Lung (tissue), 12 donors: ENCODE data around the gene OLFM3. TPM values are rescaled to one million over a fixed set of nuclear protein-coding genes. Genes with fewer than 3 reads are reported as not detected.

Experiments used
- ATAC-seq: fragments of 200-7000 bp; cut with Tn5 transposase; one replicate; pipeline ENCODE4 v1.9.1; 2020; ENCODE audit warnings: moderate number of reproducible peaks; ENCODE audit not compliant: insufficient read depth, low FRiP score
- DNase-seq, 3 donors: peaks; one replicate each; pipeline ENCODE4 v3.0.0-alpha.2; 2013 to 2017
- H3K27ac ChIP-seq, 2 donors: one replicate each; pipeline ENCODE4 v1.5.1; 2013; ENCODE audit warnings: mild to moderate bottlenecking in 2 of 2, moderate library complexity in 2 of 2, control low read depth in 1 of 2, inconsistent platforms in 1 of 2, low read depth in 1 of 2, low read length in 1 of 2
- H3K27me3 ChIP-seq, 3 donors: one replicate each; pipeline ENCODE4 v1.5.1; 2013; ENCODE audit warnings: low read length in 2 of 3; ENCODE audit not compliant: control insufficient read depth in 3 of 3, insufficient read depth in 3 of 3
- H3K36me3 ChIP-seq, 4 donors: one replicate each; pipeline ENCODE4 v1.5.1; 2013; ENCODE audit warnings: low read length in 4 of 4, mild to moderate bottlenecking in 1 of 4, moderate library complexity in 1 of 4; ENCODE audit not compliant: control insufficient read depth in 4 of 4, insufficient read depth in 4 of 4
- H3K4me1 ChIP-seq, 5 donors: one replicate each; pipeline ENCODE4 v1.5.1; 2013; ENCODE audit warnings: low read length in 5 of 5, mild to moderate bottlenecking in 2 of 5, moderate library complexity in 1 of 5; ENCODE audit not compliant: control insufficient read depth in 5 of 5, insufficient read depth in 5 of 5
- H3K4me3 ChIP-seq: one replicate; pipeline ENCODE4 v1.5.1; 2013; ENCODE audit warnings: mild to moderate bottlenecking, control low read depth, moderate library complexity
- H3K9ac ChIP-seq, 2 donors: one replicate each; pipeline ENCODE4 v1.5.1; 2013; ENCODE audit warnings: low read length in 2 of 2, control low read depth in 1 of 2; ENCODE audit not compliant: insufficient read depth in 1 of 2
- H3K9me3 ChIP-seq, 4 donors: one replicate each; pipeline ENCODE4 v1.5.1; 2013; ENCODE audit warnings: low read length in 3 of 4, mild to moderate bottlenecking in 1 of 4, moderate library complexity in 1 of 4; ENCODE audit not compliant: control insufficient read depth in 4 of 4, insufficient read depth in 3 of 4
- WGBS, 2 donors: extraction: QIAGEN DNeasy Blood & Tissue Kit; methylation state at CpG; one replicate each; pipeline ENCODE4 v1.1.7; 2013; 5-methylcytosine and 5-hydroxymethylcytosine counted together
- polyA plus RNA-seq, 2 donors: library from polyadenylated mRNA; stranded (reverse); fragments of 200-250 nt; gene quantifications; one replicate each; pipeline ENCODE4 v1.2.1, GENCODE V29; 2013
- total RNA-seq, 2 donors: library from RNA; depleted of rRNA in 1 of 2; stranded (reverse); fragments of >200 nt in 1 of 2; gene quantifications; one replicate each; pipeline ENCODE4 v1.2.1, GENCODE V29; 2014 to 2021
- TF ChIP-seq, protein P1 (sequence below): IDR thresholded peaks from 2 replicates; pipeline ENCODE4 v1.5.1; 2012; ENCODE audit warnings: mild to moderate bottlenecking; ENCODE audit errors: control extremely low read depth, extremely low read depth
- donor health status: control.
- donor health status: control.
- donor health status: Bipolar disorder and iron deficiency.
- donor health status: healthy.
- donor health status: DM: yes; HTN: yes; CAD: no.

OLFM3 gene
- total and polyA plus RNA-seq, 4 donors, result 8.1 TPM; not detected in 3

- no peak for ATAC-seq
- Histone ChIP-seq H3K36me3 (no peaks in the 10 kb centered on the region), H3K27me3 (no peaks in the 10 kb centered on the region), H3K9me3 (no peaks in the 10 kb centered on the region), H3K27ac (no peak overlapping the region), H3K9ac (no peak overlapping the region), H3K4me3 (no peak overlapping the region), H3K4me1 (no peaks in the 10 kb centered on the region)
- TF ChIP-seq, protein P1, sequence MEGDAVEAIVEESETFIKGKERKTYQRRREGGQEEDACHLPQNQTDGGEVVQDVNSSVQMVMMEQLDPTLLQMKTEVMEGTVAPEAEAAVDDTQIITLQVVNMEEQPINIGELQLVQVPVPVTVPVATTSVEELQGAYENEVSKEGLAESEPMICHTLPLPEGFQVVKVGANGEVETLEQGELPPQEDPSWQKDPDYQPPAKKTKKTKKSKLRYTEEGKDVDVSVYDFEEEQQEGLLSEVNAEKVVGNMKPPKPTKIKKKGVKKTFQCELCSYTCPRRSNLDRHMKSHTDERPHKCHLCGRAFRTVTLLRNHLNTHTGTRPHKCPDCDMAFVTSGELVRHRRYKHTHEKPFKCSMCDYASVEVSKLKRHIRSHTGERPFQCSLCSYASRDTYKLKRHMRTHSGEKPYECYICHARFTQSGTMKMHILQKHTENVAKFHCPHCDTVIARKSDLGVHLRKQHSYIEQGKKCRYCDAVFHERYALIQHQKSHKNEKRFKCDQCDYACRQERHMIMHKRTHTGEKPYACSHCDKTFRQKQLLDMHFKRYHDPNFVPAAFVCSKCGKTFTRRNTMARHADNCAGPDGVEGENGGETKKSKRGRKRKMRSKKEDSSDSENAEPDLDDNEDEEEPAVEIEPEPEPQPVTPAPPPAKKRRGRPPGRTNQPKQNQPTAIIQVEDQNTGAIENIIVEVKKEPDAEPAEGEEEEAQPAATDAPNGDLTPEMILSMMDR, result no peak
- 82 to 90% methylated on average over 2 of the region's 2 CpGs for WGBS, 2 donors
- DNase-seq, result no peak
Measured at GRCh38 chr1:101798417-101798816, 198.3 kb downstream of the OLFM3 start.

DNA sequence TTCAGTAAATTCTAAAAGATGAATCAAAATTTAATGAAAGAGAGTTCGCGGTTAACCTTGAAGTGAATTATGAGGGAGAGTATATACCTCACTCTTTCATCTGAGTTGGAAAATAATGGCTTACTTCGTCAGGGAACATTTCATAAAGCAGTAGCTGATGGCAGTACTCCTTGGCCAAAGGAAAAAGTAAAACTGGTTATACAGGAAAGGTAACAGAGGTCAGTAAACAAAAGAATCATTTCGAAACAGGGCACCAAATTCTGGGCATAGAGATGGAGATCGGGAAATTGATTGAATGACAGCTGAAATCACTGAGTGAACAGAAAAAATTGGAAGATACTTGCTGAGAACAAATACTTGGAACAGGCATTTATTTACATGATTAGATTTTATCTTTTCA lies 199.0 kb downstream of the OLFM3 start:
- ATAC-seq (no peak), DNase-seq (peak in 2 of 3 donors; percentile 26 to 60)
- Histone ChIP-seq H3K36me3 (no peaks in the 10 kb centered on the region), H3K4me3 (no peak overlapping the region), H3K9me3 (no peaks in the 10 kb centered on the region), H3K4me1 (no peaks in the 10 kb centered on the region), H3K9ac (no peak overlapping the region), H3K27me3 (no peaks in the 10 kb centered on the region), H3K27ac (no peak overlapping the region)
- 69 to 77% methylated on average over 5 of the region's 5 CpGs for WGBS, 2 donors
- TF ChIP-seq, protein P1, result no peak

- DNase-seq (peak; percentile 67 to 93 (median 78)), ATAC-seq (no peak)
- peaks cover 0 to 4% (median 3%) of the 10 kb centered on the region in 5 donors for H3K4me1 ChIP-seq
- H3K27ac ChIP-seq, result no peak overlapping the region
- no peak overlapping the region for H3K4me3 ChIP-seq
- no peaks in the 10 kb centered on the region for H3K9me3 ChIP-seq
- WGBS, 2 donors, result 14 to 17% methylated on average over 3 of the region's 3 CpGs
- TF ChIP-seq, protein P1, result no peak
- H3K27me3 ChIP-seq, result no peaks in the 10 kb centered on the region
- H3K36me3 ChIP-seq, result no peaks in the 10 kb centered on the region
- no peak overlapping the region for H3K9ac ChIP-seq
Measured at GRCh38 chr1:101781201-101781831, 215.4 kb downstream of the OLFM3 start.

DNA sequence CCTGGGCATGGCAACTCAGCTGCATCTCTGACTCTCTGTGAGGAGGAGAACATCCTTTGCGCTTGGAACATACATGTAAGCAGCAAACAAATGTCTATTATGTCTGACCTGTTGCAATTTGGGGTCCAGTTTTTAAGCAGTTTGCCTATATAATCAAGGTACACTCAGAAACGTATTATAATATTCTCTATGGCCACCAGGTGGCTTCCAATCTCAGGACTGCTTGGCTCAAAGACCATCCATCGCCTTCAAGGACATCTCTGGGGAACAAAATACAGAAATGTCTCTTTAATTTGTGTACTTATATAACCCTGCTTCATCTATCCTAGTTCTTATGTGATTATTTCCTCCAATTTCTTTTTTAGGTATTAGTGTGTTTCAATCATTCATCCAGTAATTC lies 227.2 kb downstream of the OLFM3 start:
- H3K4me3 ChIP-seq, result no peak overlapping the region
- H3K27ac ChIP-seq, result no peak overlapping the region
- TF ChIP-seq, protein P1, result no peak
- H3K9me3 ChIP-seq, result no peaks in the 10 kb centered on the region
- H3K4me1 ChIP-seq, result no peaks in the 10 kb centered on the region
- H3K27me3 ChIP-seq, result no peaks in the 10 kb centered on the region
- DNase-seq (no peak), ATAC-seq (no peak)
- 54 to 72% methylated on average over 3 of the region's 3 CpGs for WGBS, 2 donors
- H3K36me3 ChIP-seq, result no peaks in the 10 kb centered on the region
- H3K9ac ChIP-seq, result no peak overlapping the region
